CD4-positive, alpha-beta T cell treated with Interleukin-15 for 1 hour (primary cell): Measurements from ENCODE around the gene ERAP2.

Experiments
- DNase-seq: peaks from one replicate; pipeline ENCODE4 v3.0.0-alpha.2; 2020

ERAP2 gene

DNA sequence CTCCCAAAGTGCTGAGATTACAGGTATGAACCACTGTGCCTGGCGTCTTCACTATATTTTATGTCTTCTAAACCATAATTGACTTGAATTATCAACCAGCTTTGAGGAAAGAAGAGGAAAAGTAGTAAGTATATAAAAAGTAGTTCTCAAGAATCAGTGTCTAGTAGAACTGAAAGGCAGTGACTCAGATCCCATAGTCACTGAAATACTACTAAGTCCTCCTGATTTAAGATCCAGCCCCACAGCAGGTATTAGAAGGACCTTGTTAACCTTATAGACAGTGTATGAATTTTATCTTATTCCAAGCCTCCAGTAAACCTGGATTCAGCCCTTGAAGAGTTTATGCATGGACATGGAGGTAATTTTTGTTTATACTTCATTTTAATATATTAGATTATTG is 91.1 kb downstream of the ERAP2 start:
- no peak for DNase-seq

DNA sequence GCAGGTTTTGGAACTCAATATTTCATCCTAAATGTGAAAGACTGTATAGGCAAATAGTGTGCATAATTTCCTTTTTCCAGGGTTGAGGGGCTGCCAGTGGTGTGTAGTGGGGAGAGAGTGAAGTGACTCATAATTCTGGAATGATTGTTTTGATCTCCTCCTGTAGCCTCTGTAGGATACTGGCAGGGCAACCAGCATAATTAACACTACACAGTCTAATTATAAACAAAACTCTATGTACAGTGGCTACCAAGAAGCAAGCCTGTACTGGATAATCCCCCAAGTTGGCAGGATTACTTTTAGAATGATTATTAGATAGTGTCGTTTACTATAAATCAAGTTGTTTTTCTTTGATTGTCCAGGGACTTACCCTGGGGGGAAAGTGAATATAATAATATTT is 91.8 kb downstream of the ERAP2 start:
- no peak for DNase-seq

DNA sequence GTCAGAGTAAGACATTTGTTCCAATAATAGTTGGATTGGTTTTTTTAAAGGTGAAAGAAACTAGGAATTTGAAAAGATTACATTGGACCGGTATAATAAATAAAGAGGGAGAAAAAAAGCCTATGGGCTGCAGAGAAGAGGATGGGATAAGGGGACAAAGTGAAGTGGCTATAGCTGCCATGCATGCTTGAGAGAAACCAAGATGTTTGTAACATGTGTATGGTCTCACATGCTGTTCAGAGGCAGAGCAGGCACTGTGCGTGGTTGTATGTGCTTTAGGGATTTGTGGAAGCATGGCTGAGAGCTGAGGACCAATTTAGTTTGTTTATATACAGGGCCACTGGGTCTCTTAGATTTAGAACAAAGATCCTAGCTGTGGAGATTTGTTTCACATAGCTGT is 92.3 kb downstream of the ERAP2 start:
- no peak for DNase-seq
